Nephron (organoid): ENCODE measurements around the gene EDRF1.

Experiments used
- H3K27ac Mint-ChIP-seq, 3 experiments: 2 replicates each; pipeline ENCODE4 v1.8.0; 2020; ENCODE audit warnings: mixed read lengths in 3 of 3, mild to moderate bottlenecking in 2 of 3, moderate library complexity in 1 of 3
- H3K27me3 Mint-ChIP-seq: 2 replicates; pipeline ENCODE4 v1.8.0; 2021; ENCODE audit warnings: low read depth, mild to moderate bottlenecking, moderate library complexity, mixed read lengths
- H3K36me3 Mint-ChIP-seq: 2 replicates; pipeline ENCODE4 v1.8.0; 2020; ENCODE audit warnings: low read depth, mixed read lengths
- H3K4me1 Mint-ChIP-seq: 2 replicates; pipeline ENCODE4 v1.8.0; 2020; ENCODE audit warnings: mixed read lengths
- H3K4me3 Mint-ChIP-seq, 3 experiments: 2 replicates each; pipeline ENCODE4 v1.8.0; 2020; ENCODE audit warnings: mild to moderate bottlenecking in 3 of 3, mixed read lengths in 3 of 3, moderate library complexity in 2 of 3
- H3K9me3 Mint-ChIP-seq: 2 replicates; pipeline ENCODE4 v1.8.0; 2020; ENCODE audit warnings: mixed read lengths
- TF ChIP-seq, protein P1 (sequence below), 3 experiments: fragments of 200-600 bp; sonication (generic); IDR thresholded peaks; one replicate each; pipeline ENCODE4 v1.5.0; 2021; ENCODE audit warnings: antibody characterized with exemption in 3 of 3; ENCODE audit not compliant: unreplicated experiment in 3 of 3

Gene EDRF1

DNA sequence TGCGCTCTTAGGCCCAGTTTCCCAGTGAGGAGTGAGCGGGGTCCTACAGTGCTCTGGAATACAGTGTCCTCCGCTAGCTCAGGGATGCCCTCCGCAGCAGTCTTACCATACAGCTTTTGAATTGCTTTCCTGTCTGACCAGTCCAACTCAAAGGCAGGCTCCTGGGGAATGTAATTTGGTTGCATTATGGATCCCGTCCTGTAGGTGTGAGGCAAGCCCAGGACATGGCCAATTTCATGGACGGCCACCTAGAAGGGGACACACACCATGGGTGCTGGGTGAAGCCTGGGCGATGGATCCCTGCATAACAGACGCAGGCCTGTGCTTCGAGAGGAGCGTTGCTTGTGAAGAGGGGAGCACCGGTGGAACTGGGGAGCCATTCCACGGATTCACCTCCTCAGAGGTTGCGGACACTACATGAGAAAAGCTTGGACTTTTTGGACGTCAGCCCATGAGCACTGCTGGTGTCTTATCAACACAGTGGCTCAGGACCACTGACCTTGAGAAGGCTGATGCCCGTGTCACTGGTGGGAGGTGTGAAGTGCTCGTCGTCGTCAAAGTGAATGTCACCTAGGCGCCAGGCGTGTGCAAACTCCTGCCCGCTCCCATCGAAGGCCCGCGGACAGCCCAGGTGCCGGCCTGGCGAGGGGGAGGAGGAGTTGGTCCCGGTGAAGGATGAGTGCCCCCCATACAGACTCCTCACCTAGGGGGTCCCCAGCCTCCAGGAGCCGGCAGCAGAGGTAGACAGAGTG lies 52.8 kb downstream of the EDRF1 start:
- peaks cover 28% of the 10 kb centered on the region for H3K4me1 Mint-ChIP-seq
- peaks cover 20% of the 10 kb centered on the region for H3K27me3 Mint-ChIP-seq
- TF ChIP-seq, protein P1, sequence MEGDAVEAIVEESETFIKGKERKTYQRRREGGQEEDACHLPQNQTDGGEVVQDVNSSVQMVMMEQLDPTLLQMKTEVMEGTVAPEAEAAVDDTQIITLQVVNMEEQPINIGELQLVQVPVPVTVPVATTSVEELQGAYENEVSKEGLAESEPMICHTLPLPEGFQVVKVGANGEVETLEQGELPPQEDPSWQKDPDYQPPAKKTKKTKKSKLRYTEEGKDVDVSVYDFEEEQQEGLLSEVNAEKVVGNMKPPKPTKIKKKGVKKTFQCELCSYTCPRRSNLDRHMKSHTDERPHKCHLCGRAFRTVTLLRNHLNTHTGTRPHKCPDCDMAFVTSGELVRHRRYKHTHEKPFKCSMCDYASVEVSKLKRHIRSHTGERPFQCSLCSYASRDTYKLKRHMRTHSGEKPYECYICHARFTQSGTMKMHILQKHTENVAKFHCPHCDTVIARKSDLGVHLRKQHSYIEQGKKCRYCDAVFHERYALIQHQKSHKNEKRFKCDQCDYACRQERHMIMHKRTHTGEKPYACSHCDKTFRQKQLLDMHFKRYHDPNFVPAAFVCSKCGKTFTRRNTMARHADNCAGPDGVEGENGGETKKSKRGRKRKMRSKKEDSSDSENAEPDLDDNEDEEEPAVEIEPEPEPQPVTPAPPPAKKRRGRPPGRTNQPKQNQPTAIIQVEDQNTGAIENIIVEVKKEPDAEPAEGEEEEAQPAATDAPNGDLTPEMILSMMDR (IDR thresholded peaks at IDR 0.05; ENCODE audit: unreplicated experiment in 3 of 3): no peak
- H3K27ac Mint-ChIP-seq: no peak overlapping the region
- H3K4me3 Mint-ChIP-seq: no peak overlapping the region
- no peaks in the 10 kb centered on the region for H3K9me3 Mint-ChIP-seq
- H3K36me3 Mint-ChIP-seq: peaks cover 14% of the 10 kb centered on the region

DNA sequence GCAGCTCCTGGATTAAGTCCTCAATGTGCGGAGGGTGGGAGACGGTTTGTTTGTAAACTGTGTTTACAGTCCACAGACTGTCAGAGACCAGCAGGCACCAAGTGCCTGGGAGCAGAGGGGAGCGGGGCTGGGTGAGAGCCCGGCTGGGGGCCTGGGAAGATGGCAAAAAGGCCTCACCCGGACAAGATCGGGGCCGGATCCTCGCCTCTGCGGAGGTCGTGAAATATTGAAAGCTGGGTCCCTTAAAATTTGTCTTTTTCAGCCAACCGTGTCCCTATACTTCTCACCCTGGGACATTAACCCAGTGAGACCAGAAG lies 53.3 kb downstream of the EDRF1 start:
- no peak overlapping the region for H3K4me3 Mint-ChIP-seq
- TF ChIP-seq, protein P1 (IDR thresholded peaks at IDR 0.05; ENCODE audit: unreplicated experiment in 3 of 3): no peak
- peaks cover 24% of the 10 kb centered on the region for H3K4me1 Mint-ChIP-seq
- no peak overlapping the region for H3K27ac Mint-ChIP-seq
- no peaks in the 10 kb centered on the region for H3K9me3 Mint-ChIP-seq
- H3K36me3 Mint-ChIP-seq: peaks cover 9% of the 10 kb centered on the region
- peaks cover 20% of the 10 kb centered on the region for H3K27me3 Mint-ChIP-seq

DNA sequence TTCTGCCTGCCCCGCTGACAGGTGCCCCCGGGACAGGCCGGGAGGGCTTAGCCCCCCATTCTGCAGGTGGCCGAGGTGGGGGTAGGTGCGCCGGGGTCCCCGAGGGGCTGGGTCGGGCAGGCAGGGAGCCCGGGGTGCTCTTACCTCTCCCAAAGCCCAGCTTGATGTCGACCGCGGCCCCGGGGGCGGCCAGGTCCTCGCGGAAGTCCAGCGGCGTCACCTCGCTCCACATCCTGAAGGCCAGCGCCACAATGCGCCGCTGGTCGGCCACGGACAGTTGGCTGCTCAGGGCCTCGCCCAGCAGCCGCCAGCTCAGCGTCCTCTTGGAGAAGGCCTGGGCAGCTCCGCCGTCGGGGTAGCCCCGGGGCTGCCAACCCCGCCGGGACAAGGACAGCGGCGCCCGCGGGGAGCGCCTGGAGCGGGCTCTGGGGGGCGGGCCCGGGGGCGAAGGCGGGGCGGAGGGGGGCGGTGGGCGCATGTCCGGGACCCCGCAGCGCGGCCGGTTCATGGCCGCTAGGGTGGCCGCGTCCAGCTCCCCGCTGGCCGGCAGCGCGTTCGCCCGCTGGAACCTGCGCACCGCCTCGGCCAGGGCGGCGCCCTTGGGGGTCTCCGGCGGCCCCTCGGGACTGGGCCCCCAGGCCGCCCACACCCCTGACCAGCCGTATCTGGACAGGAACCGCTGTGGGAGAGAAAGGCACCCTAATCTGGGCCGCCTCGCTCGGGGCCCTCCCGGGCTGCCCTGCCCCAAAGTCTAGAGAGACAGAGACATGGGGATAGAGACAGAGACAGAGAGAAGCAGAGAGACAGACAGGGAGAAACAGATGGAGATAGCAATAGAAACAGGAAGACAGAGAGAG lies 54.4 kb downstream of the EDRF1 start:
- H3K4me1 Mint-ChIP-seq: peaks cover 13% of the 10 kb centered on the region

DNA sequence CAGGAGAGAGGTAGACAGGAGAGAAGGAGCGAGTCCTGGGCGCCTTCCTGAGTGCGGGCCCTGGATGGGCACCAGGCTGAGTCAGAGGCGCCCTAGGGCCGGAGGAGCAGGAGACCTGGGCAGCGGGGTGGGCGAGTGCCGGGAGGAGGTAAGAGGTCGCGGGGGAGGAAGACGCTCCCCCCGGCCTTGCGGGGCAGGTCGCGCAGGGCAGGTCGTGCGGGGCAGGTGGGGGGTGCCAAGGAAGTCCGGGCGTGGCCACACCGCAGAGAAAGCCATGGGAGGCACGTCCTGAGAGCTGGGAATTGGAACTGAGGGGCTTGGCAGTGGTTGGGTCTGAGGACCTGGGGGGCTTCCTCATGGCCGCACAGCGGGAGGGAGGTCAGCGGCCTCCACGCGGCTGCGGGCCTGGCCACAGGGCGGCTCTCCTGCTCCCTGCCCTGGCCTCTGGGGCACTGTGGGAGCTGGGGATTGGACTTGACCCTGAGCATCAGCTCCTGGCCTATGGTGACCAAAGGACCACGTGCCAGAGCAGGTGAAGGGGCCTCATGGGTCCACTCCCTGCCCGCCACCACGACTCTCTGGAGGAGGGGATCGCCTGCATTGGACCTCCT lies 55.2 kb downstream of the EDRF1 start:
- peaks cover 6% of the 10 kb centered on the region for H3K9me3 Mint-ChIP-seq
- peaks cover 11% of the 10 kb centered on the region for H3K4me1 Mint-ChIP-seq
- H3K36me3 Mint-ChIP-seq: peaks cover 7% of the 10 kb centered on the region
- TF ChIP-seq, protein P1 (IDR thresholded peaks at IDR 0.05; ENCODE audit: unreplicated experiment in 3 of 3): no peak
- no peak overlapping the region for H3K4me3 Mint-ChIP-seq
- peaks cover 33% of the 10 kb centered on the region for H3K27me3 Mint-ChIP-seq
- no peak overlapping the region for H3K27ac Mint-ChIP-seq

More for the DNA sequence above, 54.4 kb downstream of the EDRF1 start:
- H3K9me3 Mint-ChIP-seq: peaks cover 1% of the 10 kb centered on the region
- peaks cover 3% of the 10 kb centered on the region for H3K36me3 Mint-ChIP-seq
- peaks cover 28% of the 10 kb centered on the region for H3K27me3 Mint-ChIP-seq
- H3K27ac Mint-ChIP-seq: no peak overlapping the region
- TF ChIP-seq, protein P1 (IDR thresholded peaks at IDR 0.05; ENCODE audit: unreplicated experiment in 3 of 3): no peak
- no peak overlapping the region for H3K4me3 Mint-ChIP-seq

DNA sequence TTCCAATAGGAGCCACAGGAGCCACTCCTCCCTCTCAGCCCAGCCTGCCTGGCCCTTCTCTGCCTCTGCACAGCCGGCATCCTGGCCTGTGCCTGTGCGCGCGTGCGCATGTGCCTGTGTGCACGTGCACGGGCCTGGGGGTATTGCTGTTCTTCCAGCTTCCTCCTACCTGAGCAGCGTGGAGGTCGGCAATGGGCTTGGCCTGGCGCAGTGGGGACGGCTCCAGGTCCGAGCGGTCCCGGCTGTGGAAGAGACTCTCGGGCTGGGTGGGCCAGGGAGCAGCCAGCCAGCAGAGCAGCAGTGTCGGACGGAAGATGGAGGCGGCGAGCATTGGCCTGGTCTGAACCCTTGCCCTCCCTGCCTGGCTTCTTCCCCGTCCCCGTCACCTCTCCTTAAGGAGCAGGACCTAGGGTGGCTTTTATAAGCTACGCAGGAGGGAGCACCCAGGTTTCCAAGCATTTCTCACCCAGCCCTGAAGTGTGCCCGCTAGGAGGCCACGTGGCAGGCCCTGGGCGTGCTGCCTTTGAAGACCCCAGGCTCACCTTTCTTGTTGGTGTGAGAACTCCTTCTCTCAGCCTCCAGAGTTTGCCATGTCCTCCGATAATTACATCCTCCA lies 56.1 kb downstream of the EDRF1 start, which contains the start of gene MMP21:
MMP21 (minus strand) TSS at position 331 of the 616 bp plus-strand sequence; CDS start at position 331, 0 bp downstream.
- no peak within 1 kb of the TSS for H3K4me3 Mint-ChIP-seq
- no peak within 1 kb of the TSS for H3K27ac Mint-ChIP-seq
- H3K27me3 Mint-ChIP-seq: peaks cover 33% of the 10 kb centered on the region
- TF ChIP-seq, protein P1 (IDR thresholded peaks at IDR 0.05; ENCODE audit: unreplicated experiment in 3 of 3): no peak
- peaks cover 6% of the 10 kb centered on the region for H3K4me1 Mint-ChIP-seq
- peaks cover 9% of the 10 kb centered on the region for H3K9me3 Mint-ChIP-seq
- H3K36me3 Mint-ChIP-seq: peaks cover 7% of the 10 kb centered on the region
